OCI-LY7 (cell line): ENCODE data around the gene SGO2.

Experiments
- CTCF ChIP-seq: fragments of 200-600 bp; sonication (generic); conservative IDR thresholded peaks from 2 replicates; pipeline ENCODE4 v1.5.1; 2014; ENCODE audit warnings: mild to moderate bottlenecking, antibody characterized with exemption, low read length, moderate library complexity, mixed read lengths
- EZH2phosphoT487 ChIP-seq: fragments of 200-600 bp; sonication (generic); IDR thresholded peaks from 2 replicates; pipeline ENCODE4 v1.6.1; 2018; ENCODE audit warnings: low read depth, borderline replicate concordance, mild to moderate bottlenecking, mixed run types, antibody characterized with exemption, low read length, moderate library complexity, mixed read lengths

GRCh38 chr2:200494048-200494447 is 32.0 kb upstream of the SGO2 start:
- TF ChIP-seq CTCF (no peak), EZH2phosphoT487 (no peak)
